ENCODE results near the gene WSCD2.

- TF ChIP-seq CTCF (IDR thresholded peaks at IDR 0.05; ENCODE audit: insufficient read depth, low read length): no peak
- TF ChIP-seq GABPA (IDR thresholded peaks at IDR 0.05; ENCODE audit: low read depth): no peak
- TF ChIP-seq POLR2AphosphoS5 (IDR thresholded peaks at IDR 0.05; ENCODE audit: low read depth): no peak
- TF ChIP-seq, protein P1, sequence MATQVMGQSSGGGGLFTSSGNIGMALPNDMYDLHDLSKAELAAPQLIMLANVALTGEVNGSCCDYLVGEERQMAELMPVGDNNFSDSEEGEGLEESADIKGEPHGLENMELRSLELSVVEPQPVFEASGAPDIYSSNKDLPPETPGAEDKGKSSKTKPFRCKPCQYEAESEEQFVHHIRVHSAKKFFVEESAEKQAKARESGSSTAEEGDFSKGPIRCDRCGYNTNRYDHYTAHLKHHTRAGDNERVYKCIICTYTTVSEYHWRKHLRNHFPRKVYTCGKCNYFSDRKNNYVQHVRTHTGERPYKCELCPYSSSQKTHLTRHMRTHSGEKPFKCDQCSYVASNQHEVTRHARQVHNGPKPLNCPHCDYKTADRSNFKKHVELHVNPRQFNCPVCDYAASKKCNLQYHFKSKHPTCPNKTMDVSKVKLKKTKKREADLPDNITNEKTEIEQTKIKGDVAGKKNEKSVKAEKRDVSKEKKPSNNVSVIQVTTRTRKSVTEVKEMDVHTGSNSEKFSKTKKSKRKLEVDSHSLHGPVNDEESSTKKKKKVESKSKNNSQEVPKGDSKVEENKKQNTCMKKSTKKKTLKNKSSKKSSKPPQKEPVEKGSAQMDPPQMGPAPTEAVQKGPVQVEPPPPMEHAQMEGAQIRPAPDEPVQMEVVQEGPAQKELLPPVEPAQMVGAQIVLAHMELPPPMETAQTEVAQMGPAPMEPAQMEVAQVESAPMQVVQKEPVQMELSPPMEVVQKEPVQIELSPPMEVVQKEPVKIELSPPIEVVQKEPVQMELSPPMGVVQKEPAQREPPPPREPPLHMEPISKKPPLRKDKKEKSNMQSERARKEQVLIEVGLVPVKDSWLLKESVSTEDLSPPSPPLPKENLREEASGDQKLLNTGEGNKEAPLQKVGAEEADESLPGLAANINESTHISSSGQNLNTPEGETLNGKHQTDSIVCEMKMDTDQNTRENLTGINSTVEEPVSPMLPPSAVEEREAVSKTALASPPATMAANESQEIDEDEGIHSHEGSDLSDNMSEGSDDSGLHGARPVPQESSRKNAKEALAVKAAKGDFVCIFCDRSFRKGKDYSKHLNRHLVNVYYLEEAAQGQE (IDR thresholded peaks at IDR 0.05; ENCODE audit: insufficient replicate concordance, low read depth): no peak
- no peak for TF ChIP-seq SPI1 (IDR thresholded peaks at IDR 0.05; ENCODE audit: borderline replicate concordance, low read depth)
Observed at GRCh38 chr12:108231109-108231905, 102.2 kb downstream of the WSCD2 start.

Data from HL-60 (cell line).